Measurements from ENCODE around the gene SEMA7A. TPM values are rescaled to one million over a fixed set of nuclear protein-coding genes. Genes with fewer than 3 reads are reported as not detected.
A peak's percentile ranks its signal among the peaks of the same experiment; 100 is the strongest.

Gene SEMA7A
- total and polyA plus RNA-seq, 9 of the 15 experiments (the other 6 are each of a cell fraction or from before 2014, with no cell fraction given), result 0.04 to 8.2 (median 5.4) TPM; not detected in 1

- Histone ChIP-seq H3K4me1 (replicated peaks in 1 of 2; ENCODE audit: control insufficient read depth in 2 of 2, insufficient read depth in 2 of 2, low read length in 2 of 2) (peaks cover 52 to 66% of the 10 kb centered on the region in 2 experiments), H3K27me3 (ENCODE audit: control insufficient read depth in 2 of 2, insufficient read depth in 2 of 2, low read length in 2 of 2) (no peaks in the 10 kb centered on the region), H3K4me3 (no peak overlapping the region), H3K9me1 (ENCODE audit: control insufficient read depth, insufficient read depth, low read length) (no peaks in the 10 kb centered on the region), H4K20me1 (replicated peaks; ENCODE audit: control insufficient read depth, insufficient read depth, low read length) (no peaks in the 10 kb centered on the region), H3K4me2 (ENCODE audit: insufficient read depth, low read length) (no peak overlapping the region), H2AFZ (ENCODE audit: low read depth, low read length) (peak overlapping the region; percentile 72), H3K36me3 (ENCODE audit: control insufficient read depth, insufficient read depth, low read length) (no peaks in the 10 kb centered on the region), H3K9ac (ENCODE audit: insufficient read depth in 1 of 2, low read depth in 2 of 2, low read length in 2 of 2) (peak overlapping the region in 1 of 2 experiments; percentile 77; a peak in 2 of 4 replicates), H3K27ac (ENCODE audit: extremely low read depth, low read depth, low read length) (0 out of 3 replicates have a peak overlapping the region, but pooled peaks have one; percentile 22), H3K9me3 (replicated peaks; ENCODE audit: control insufficient read depth, insufficient read depth, low read depth, low read length) (no peaks in the 10 kb centered on the region), H3K79me2 (ENCODE audit: control insufficient read depth, insufficient read depth, low read length) (no peaks in the 10 kb centered on the region)
- ChIA-PET CTCF (ENCODE audit: low intra/inter-chr PET ratio) (no interaction called here), POLR2A (interaction anchor here (0.5 to 2.3 kb wide), 5 partner anchors 8 to 547 kb away, joined by 3 to 9 read pairs (median 4); partner anchors contain the start of gene UBL7)
- no TSS peak for BruUV-seq (replicated peaks)
- no peak for FAIRE-seq
- WGBS (ENCODE audit: insufficient coverage, low coverage, missing lambda C conversion rate), result 73% methylated on average over 8 of the region's 10 CpGs
- ATAC-seq, result no peak
- intact Hi-C loops (cut with micrococcal nuclease) (no loop called here), in situ Hi-C loops (cut with MboI) (no loop called here)
- no peak for DNase-seq (ENCODE audit: extremely low read depth in 1 of 4, low spot score in 3 of 4)
- TF ChIP-seq, protein P1, sequence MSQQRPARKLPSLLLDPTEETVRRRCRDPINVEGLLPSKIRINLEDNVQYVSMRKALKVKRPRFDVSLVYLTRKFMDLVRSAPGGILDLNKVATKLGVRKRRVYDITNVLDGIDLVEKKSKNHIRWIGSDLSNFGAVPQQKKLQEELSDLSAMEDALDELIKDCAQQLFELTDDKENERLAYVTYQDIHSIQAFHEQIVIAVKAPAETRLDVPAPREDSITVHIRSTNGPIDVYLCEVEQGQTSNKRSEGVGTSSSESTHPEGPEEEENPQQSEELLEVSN (IDR thresholded peaks at IDR 0.05; ENCODE audit: borderline replicate concordance in 1 of 2, extremely low read depth in 1 of 2, insufficient read depth in 1 of 2, insufficient read length in 1 of 2, low read depth in 1 of 2, low read length in 1 of 2, poor library complexity in 1 of 2, severe bottlenecking in 1 of 2), result no peak
- no peak for TF ChIP-seq ZNF354B (CRISPR knock-in tag; IDR thresholded peaks at IDR 0.05)
- no peak for TF ChIP-seq KAT2B (IDR thresholded peaks at IDR 0.05; ENCODE audit: low read depth, low read length)
- no peak for TF ChIP-seq BCOR (IDR thresholded peaks at IDR 0.05)
- no peak for TF ChIP-seq SLC30A9 (CRISPR knock-in tag; IDR thresholded peaks at IDR 0.05)
- TF ChIP-seq SREBF2 (CRISPR knock-in tag; IDR thresholded peaks at IDR 0.05), result no peak
- TF ChIP-seq EZH2 (IDR thresholded peaks at IDR 0.05; ENCODE audit: borderline replicate concordance, low read depth, low read length), result no peak
- TF ChIP-seq MGA (IDR thresholded peaks at IDR 0.05), result peak; percentile 20; the same call in 1 of the 2 replicates
- no peak for TF ChIP-seq TOE1 (IDR thresholded peaks at IDR 0.05; ENCODE audit: borderline replicate concordance)
- no peak for TF ChIP-seq TOE1 (CRISPR knock-in tag; IDR thresholded peaks at IDR 0.05; ENCODE audit: borderline replicate concordance, low read depth)
- peak; percentile 41; the same call in 1 of the 2 replicates for TF ChIP-seq L3MBTL2 (IDR thresholded peaks at IDR 0.05)
These were observed 37.7 kb downstream of the SEMA7A start for GRCh38 chr15:74396146-74396438.

All from K562 (cell line).